Activated CD8-positive, alpha-beta memory T cell treated with anti-CD3 and anti-CD28 coated beads, Interleukin-2, amount 50 U/mL, for 4 hours (primary cell): ENCODE results near the gene IGFALS.

ENCODE experiments used
- DNase-seq: peaks from one replicate; pipeline ENCODE4 v3.0.0-alpha.2; 2020

Gene IGFALS

DNA sequence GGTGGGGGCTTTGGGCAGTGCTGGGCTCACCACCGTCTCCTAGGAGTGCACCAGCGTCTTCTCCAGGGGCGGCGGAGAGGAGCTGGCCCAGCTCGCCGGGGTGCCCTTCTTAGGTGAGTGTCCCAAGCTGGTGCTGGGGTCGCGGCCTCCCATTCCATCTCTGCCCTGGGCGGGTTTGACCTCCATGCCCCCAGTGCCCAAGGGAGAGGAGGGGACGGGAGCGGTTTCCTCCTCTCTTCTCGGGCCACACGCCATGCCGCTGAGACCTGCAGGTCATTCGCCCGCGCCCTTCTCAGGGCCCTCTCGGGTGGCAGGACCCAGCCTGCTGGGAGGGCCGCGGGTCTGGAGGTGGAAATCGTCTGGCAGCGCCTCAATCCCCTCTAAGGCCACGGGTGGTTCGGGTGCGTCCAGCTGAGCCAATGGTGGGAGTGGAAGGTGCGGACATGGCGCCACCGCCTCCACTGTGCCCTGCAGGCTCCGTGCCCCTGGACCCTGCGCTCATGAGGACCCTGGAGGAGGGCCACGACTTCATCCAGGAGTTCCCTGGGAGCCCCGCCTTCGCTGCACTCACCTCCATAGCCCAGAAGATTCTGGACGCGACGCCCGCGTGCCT is 5.3 kb downstream of the IGFALS start:
- peak; percentile 16 for DNase-seq

DNA sequence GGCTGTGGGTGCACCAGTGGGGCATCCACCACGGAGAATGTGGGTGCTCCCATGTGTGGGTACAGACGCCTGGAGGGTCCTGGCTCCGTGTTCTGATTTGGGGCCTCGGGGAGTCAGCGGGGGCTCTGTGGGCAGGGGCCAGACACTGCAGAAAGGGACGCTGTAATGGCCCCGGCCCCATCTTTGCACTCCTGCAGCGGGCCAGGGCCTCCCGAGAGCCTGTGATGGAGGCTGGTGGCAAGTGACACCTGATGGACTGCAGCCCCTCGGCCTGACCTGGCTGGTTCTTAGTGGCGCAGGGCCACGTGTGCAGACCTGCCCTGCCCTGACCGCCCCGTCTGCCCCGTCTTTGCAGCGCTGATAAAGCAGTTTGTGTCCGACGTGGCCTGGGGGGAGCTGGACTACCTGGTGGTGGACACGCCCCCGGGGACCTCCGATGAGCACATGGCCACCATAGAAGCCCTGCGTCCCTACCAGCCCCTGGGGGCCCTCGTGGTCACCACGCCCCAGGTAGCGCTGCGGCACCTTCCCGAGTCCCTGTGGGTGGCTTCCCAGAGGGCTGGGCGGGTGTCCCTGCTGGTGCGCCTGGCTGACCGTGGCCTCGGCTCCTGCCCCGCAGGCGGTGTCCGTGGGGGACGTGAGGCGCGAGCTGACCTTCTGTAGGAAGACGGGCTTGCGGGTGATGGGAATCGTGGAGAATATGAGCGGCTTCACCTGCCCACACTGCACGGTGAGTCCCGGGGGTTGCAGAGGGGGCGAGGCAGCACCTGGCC is 6.0 kb downstream of the IGFALS start:
- DNase-seq = no peak

DNA sequence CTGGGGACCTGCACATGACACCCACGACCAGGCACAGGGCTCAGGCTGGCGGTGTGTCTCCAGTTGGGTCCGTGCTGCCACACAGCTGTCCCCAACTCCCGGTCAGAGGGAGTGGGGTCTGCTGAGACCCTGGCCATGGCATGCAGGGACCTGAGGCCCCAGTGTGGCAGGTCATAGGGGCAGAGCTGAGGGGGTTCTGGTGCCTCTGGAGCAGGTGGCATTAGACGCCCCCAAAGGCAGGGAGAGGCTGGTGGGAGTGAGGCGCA is 6.5 kb downstream of the IGFALS start:
- DNase-seq = no peak

DNA sequence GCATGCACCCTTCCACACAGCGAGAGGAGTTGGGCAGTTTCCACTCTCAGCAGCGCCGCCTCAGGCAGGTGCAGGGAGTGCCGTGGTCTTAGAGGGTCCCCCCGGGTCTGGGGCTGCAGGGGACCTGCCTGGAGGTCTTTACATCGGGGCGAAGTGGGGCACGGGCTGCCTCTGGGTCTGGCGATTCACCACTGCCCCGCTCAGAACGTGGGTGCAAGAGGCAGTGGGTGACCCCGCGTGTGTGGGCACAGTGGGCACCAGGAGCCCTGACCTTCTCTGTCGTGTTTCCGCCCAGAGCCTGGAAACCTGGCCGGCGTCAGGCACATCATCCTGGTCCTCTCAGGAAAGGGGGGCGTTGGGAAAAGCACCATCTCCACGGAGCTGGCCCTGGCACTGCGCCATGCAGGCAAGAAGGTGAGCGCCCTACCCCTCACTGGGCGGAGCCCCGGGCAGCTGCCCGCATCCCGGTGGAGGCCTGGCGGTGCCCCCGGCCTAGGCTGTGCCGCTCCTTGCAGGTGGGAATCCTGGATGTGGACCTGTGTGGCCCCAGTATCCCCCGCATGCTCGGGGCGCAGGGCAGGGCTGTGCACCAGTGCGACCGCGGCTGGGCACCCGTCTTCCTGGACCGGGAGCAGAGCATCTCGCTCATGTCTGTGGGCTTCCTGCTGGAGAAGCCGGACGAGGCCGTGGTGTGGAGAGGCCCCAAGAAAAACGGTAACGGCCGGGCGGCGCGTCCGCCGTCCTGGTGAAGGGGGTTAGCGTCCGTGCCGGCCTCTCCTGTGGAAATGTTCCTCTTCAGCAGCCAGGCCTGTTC is 7.1 kb downstream of the IGFALS start:
- peak; percentile 12 for DNase-seq

DNA sequence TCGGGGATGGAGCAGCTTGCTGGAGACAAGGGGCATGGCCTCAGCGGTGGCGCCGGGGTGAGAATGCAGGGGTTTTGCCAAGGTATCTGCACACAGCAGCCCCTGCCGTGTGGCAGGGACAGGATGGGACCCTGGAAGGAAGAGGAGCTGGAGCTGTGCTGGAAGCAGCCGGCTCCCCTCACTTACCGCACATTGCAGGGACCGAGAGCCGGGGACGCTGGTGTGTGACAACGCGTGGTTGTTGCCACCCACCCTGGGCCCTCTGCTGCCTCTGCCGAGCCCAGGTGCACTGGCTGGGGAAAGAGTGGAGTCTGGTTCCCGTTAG is 7.7 kb downstream of the IGFALS start:
- DNase-seq = peak; percentile 11

DNA sequence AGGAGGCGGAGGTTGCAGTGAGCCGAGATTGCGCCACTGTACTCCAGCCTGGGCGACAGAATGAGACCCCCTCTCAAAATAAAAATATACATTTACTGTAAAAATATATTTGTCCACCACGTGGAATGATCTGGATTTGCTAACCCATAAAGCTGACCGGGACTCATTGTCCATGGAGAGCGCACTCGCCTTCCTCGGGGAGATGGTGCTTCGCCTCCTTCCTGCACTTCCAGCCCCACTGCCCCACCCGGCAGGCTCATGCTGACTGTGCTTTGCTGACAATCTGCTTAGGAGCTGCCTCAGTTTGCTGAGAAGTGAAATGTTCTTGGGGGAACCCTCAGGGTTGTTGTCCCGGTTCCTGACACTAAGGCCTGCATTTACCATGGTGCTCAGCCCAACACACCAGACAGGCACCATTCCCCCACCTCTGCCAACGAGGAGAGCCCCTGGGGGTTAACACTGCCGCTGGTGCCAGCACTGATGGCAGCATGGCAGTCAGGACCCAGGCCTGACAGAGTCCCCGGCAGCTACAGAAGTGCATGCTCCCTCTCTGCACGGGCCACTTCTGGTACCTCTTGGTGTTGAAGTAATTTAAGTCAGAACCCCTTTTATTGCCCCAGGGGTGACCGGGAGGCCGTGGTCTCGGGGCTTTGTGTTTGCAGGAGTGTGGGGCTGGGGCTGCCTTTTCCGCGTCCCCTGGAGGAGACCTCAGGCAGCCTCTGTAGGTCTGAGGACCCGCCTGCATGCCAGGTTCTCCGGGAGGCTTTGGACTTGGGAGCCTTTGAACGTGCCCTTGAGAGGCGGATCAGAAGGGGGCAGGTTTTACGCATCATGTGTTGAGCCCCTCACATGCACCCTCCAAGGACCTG is 8.3 kb downstream of the IGFALS start:
- DNase-seq = no peak

DNA sequence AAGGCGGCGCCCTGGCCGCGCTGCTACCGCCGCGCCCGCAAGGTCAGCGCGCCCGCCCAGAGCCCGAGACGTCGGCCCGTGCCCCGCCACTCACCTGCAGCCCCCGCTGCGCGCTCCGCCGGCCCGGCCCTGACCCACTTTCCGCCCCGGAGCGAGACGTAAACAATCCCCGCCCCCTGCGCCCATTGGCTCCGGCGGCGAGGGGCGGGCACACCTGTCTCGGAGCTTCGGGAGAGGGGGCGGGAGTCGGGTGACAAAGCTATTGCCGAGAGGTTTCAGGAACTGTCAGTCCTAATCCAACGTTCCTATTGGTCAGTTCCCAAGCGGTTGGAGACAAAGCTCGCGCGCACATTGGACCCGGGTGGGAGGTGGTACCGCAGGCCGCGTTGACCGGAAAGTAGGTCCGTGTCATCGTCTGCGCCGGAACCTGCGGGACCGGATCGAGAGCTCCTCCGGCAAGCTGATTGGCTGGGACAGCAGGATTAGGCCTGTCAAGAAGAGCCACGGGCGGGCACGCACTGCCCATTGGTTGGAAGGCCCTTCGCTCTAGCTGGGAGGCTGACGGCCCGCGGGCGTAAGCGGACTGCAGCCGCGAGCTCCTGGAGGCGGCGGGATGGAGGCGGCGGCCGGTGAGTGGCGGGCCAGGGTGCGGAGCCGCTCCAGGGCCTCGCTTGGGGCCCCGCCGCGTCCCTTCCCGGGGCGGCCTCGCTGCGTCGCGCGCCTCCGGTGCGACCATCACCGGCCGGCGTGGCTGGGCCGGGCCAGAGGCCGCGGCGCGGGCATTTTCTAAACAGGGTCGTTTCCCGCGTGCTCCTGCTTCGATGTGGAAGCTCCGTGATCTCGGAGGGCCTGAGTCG is 10.9 kb downstream of the IGFALS start, which contains the start of the genes NUBP2 and SPSB3:
Gene NUBP2, plus strand, starts transcription at position 553 of the 857 bp plus-strand sequence. Its CDS starts 61 bp downstream, at position 614.
Gene SPSB3, minus strand, starts transcription at position 164 of the 857 bp plus-strand sequence. CDS start 1,088 bp downstream, outside the sequence.
- DNase-seq = peak; percentile 95

DNA sequence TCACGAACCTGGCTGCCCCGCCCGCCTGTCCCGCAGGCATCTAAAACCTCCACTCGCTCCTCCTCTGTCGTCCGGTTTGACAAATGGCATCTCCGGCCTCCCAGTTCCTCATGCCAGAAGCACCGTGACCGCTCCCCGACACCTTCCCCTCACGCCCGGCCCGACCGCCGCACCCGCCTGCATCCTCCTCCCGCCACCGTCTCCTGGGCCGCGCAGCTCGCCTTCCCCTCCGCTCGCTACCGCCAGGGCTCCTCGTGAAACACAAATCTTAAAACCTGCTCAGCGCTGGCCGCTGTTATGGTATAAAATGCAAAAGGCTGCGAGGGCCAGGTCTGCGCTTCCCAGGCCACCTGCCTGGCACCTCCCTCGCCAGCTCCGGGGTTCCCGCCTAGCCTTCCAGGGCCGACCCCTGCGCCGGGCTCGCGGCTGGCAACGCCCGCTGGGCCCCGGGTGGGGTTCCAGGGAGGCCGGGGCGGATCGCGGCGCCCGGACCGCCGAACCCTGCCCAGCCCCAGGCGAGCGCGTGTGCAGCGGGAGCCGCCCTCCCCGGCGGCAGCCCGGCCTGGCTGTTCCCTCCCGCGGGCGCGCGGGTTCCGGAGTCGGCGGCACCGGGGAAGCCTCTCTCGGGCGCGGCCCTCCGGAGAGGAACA is 11.6 kb downstream of the IGFALS start:
- no peak for DNase-seq

DNA sequence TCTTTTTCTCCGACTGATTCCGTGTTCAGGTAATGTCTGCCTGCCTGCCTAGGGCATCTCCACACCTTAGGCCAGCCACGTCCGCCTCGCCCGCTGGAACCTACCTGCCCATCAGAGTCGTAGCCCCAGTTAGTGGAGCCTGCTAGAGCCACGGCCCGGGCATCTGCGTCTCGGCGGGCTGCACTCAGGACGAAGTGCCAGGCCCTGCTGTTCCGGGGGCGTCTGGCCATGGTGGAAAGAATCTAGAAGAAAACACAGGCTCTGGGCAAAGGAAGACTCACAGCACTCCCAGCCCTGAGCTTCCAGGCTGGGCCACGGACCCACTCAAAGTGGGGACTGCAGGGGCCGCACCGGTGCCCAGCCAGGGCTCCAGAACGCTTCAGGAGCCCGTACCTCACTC is 12.3 kb downstream of the IGFALS start:
- no peak for DNase-seq

DNA sequence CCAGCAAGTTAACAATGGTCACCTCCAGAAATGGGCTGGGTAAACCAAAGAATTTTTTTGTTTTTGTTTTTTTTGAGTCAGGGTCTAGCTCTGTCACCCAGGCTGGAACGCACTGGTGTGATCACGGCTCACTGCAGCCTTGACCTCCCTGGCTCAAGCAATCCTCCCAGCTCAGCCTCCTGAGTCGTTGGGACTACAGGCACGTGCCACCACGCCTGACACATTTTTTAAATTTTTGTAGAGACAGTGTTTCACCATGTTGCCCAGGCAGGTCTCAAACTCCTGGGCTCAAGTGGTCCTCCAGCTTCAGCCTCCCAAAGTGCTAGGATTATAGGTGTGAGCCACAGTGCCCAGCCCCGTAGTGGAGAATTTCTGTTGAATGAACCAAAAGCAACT is 12.8 kb downstream of the IGFALS start:
- DNase-seq = no peak

DNA sequence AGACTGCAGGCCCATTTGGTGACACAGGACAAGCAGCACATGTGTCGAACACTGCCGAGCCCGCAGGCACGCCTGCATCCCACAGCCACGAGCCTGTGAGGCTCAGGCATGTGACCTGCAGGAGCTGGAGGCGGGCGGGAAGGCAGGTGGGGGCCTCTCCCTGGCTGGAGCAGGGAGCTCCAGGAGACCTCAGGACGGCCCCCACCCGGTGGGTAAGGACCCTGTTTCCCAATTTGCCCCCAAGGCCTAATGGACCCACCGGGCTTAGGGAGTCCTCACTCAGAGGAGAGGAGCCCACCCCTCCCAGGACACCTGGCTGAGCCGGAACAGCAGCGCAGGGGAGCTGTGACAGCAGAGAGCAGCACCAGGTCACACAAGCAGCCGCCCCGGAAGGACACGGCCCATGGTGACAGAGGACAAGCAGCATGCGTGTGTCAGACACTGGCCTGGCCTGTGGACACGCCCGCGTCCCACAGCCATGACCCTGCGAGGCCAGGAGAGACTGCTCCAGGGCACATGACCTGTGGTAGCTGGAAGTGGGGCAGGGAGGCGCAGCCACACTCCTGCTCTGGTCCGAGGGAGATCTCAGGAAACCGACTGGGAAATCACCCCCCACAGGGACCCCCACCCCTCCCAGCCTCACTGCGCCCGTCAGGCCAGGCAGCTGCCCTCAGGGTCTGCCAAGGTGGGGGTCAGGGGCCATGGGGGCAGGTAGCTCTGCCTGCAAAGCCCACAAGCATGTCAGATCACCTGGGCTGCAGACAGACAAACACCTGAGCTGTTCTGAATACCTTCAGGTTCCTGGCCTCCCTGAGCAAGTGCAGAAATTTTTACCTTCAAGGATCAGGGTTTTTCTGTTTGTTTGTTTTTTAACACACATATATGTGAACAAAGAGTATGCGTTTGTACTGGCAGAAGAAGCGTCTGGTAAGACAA is 13.5 kb downstream of the IGFALS start:
- no peak for DNase-seq

DNA sequence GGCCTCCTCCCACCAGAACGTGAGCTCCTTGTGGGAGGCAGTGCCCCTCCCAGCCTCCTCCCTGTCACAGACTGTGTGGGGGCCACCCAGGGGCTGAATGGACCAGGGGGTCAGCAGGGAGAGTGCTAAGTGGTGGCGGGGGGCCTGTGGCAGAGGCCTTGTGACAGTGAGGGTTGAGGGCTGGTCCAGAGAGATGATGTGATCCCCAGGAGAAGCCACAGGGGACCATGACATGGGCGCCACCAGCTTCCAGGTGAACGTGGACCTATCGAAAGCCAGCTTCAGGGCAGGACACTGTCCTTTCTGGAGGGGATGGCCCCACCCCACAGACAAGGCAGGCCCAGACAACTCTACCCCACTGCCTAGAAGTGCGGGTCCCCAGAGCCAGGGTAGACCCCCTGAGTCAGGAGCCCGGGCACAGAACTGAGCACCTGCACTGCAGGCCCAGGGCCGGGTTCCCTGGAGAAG is 14.2 kb downstream of the IGFALS start:
- DNase-seq = no peak

DNA sequence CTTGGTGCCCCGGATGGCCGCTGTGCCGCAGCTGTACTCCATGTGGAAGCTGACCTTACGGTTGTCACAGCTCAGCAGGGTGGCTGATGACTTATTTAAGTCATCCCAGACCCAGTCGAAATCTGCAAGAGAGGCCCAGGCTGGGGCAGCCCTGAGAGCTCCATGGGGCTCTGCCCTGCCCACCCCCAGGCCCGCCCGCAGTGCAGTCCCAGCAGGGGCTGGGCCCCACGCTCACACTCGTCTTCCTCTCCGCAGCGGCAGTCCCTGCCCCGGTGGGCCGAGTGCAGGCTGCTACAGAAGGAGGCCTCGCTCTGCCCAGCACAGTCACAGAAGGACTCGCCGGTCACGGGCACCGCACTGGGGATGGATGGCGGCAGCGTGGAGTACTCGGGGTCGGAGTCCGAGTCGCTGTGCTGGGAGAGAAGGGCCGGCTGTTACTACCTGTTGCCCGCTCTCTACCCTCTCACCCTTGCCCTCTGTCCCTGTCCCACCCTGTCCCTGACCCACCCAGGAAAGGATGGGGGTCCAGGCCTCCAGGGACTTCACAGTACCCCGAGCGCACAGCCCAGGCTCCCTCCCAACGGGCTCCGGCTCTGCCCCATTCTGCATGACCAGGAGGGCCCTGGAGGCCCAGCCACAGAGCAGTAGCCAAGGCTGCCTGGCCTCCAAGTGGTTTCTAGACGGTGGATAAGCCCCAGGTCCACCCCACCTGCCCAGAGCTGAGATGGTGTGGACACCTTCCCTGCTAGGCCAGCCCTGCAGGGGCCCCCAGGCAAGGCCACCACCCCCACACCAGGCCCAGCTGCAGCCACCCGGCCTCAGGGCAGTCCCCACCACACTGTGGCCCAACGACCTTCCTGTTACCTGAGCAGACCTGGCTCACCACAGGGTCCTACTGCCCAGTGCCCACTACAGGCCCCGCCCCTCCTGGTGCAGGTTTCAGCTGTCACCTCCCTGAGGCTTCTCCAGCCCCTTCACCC is 15.0 kb downstream of the IGFALS start:
- DNase-seq = no peak

DNA sequence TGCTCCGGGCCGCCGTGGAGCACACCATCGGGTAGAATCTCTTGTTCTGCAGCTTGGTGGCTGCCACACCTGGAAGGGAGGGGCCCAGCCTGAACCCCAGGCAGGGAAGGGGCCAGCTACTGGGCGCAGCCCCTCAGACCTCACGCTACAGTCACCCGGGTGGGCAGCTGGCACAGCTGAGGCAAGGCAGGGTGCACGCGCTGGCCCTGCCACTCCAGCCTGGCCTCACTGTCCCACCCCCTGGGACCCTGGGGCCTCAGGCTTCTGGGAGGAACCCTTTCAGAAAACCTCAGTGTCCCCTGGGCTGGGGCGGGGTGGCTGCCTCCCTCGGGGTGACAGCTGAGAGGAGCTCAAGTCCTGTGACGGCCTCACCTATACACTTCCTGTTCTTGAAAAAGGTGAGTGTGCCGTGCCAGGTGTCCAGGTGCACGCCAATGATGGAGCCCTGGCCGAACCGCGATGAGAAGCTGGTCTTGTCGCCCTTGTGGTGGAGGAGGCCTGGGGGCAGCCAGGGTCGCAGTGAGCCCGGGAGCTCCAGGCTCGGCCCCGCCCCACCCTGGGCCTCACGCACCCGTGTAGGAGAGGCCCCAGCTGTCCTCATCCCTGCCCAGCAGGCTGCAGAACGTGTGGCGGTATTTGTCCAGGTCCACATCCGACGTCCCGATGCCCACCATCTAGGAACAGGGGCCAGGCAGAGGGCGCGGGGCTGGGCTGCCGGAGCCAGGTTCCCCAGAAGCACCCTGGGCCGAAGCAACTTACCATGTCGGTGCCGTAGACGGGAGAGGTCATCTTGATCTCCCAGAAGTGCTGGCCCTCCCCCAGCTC is 15.9 kb downstream of the IGFALS start:
- DNase-seq = no peak

DNA sequence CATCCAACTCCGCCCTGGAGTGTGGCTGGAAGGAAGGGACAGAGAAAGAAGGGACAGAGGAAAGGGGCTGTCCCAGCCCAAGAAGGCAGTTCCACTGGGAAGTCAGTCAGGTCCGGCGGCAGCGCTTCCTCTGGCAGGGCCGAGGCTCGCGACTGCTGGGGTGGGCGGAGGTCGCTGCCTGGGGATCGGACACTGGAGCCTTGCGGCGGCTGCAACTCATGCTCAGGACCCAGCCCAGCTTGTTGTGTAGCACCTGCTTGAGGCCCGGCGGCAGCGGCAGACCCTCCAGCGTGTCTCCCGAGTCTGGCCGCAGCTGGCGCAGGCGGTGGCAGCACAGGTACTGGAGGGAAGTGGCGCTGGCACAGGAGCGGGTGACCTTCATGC is 16.5 kb downstream of the IGFALS start:
- no peak for DNase-seq

DNA sequence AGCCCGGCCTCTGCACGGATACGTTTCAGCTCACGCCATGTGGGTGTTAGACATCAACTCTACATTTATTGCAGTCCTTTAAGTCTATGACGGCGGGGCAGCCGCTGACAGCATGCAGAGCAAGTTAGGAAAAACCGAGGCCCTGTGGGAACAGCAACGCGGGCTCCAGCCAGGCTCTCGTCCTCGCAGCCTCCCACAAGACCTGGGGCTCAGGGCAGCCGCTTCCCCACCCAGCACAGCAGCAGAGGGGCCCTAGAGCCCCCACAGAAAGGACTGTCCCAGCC is 16.9 kb downstream of the IGFALS start:
- no peak for DNase-seq

DNA sequence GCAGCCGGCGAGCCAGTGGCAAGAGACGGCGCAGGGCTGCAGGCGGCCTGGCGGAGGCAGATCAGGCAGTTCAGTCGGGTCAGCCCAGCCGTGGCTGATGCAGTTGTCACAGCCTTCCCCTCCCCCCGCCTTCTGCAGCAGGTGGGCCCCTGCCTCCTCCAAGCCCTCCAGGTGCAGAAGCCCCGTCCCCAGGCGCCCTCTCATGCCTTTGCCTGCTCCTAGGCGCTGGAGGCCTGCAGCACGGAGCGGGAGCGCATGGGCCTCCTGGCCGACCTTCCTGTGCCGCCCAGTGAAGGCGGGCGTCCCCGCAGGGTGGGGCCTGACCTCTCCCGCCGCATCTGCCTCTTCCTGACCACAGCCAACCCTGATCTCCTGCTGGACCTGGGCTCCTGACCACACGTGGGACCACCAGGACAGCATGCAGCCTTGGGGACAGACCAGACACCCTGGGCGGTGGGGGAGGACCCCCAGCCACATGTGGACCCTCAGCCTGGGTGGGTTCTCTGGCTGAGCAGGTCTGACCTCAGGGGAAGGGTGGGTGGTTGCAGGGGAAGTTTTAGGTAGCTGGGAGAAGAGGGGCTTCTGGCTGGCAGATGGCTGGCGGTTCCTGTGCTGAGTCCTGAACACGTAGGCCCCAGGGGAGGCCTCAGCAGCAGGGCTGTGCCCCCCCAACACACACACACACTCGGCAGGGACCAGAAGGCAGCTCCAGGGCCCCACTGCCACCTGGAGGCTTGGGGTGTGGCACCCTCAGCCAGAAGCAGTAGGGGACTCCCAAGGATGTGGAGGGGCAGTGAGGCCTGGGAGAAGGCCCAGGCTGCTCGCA is 17.4 kb downstream of the IGFALS start:
- no peak for DNase-seq
